HT-29 (cell line): ENCODE measurements around the gene DHX29. TPM values are rescaled to one million over a fixed set of nuclear protein-coding genes. Genes with fewer than 3 reads are reported as not detected.

ENCODE experiments used
- DNase-seq: peaks from one replicate; pipeline ENCODE4 v3.0.0-alpha.2; 2015; ENCODE audit warnings: low spot score
- total RNA-seq: library from RNA; depleted of rRNA; stranded (reverse); fragments of >200 nt; shearing (Covaris generic); gene quantifications from 2 replicates; pipeline ENCODE4 v1.2.3, GENCODE V29; 2014

Gene DHX29
- total RNA-seq, 1 experiment from 2014 or later: 7.3 TPM

- DNase-seq: peak; percentile 90
These were observed 74.2 kb downstream of the DHX29 start, which contains the start of gene CCNO for GRCh38 chr5:55232985-55233928. TSS of gene CCNO (minus strand) at chr5:55233608. CDS start at chr5:55233523, 85 bp downstream.

GRCh38 chr5:55232271-55232984 lies 75.1 kb downstream of the DHX29 start:
- peak; percentile 75 for DNase-seq

- peak; percentile 47 for DNase-seq
These were observed 75.6 kb downstream of the DHX29 start for GRCh38 chr5:55231919-55232270.

DNA sequence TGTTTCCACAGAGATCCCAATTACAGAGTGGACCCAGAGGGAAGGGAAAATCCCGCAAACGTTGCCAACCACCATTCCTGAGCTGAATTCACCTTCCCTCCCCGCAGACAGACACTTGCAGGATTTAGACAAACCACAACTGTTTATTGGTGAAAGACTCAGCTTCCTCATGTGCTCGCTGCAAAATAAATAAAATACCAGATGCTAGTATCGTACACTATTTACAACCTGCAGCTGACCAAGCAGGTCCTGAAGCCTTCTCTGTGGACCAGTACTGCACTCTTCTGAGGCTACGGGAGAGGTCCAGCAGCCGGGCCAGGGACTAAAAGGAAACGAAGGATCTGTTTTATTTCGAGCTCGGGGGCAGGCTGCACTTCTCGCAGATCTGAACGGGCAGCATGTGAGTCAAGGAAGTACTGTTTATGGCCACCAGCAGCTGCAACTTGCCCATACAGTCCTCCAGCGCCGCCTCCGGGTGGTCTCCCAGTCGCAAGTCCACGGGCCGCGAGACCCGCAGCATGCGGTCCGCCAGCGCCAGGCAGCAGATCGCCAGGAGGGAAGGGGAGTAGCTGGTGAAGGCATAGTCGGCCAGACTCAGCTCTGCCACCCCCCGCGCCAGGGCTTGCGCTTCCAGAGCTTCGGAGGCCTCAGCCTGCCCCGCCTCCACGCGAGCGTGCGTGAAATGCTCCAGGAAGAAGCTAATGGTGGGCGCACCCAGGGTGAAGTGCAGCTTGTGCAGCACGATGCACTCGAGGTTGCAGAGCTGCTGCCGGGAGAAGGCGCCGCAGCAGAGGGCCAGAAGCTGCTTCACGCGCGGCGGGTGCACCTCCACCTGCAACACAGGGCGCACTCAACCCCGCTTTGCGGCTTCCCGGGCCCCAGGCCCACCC lies 76.2 kb downstream of the DHX29 start:
- peak; percentile 50 for DNase-seq

GRCh38 chr5:55230086-55230629 lies 77.3 kb downstream of the DHX29 start:
- no peak for DNase-seq

DNA sequence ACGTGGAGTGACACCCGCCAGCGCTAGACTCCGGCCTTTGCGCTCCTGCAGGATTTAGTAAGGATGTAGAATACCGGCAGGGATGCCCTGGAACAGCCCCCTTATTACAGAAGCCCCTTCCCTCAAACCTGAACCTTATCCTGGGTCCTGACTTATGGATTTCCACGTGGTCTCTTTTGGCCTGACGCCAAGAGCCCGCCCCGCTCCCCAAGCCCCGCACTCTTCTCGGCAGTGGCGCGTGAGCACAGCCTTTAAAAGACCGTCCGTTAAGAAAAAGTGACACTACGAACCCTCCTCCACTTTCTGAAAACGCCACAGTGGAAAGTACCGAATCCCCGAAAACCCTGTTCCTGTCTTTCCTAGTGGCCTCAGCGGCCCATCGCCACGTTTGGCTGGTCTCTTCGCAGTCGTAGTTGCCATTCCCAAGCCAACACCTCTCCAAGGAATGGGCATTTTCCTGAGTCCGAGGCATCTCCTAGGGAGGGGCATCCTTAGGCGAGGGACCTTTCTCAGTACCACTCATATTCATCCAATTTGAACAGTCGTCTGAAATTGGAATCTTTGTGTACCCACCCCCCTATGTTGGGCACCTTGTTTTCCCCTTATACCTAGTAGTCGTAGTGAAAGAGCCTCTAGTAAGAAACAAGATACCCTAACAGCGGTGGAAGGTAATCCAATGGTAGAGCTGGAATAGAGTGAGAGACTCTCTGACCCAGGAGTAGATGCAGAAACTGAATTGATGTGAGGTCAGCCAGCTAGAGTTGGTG lies 79.6 kb downstream of the DHX29 start:
- DNase-seq: no peak

- DNase-seq: peak; percentile 89
These were observed 80.4 kb downstream of the DHX29 start, which contains the start of gene MCIDAS for GRCh38 chr5:55226934-55227663. TSS of gene MCIDAS (minus strand) at chr5:55227315. CDS start at chr5:55227138, 177 bp downstream.

GRCh38 chr5:55226027-55226933 lies 81.2 kb downstream of the DHX29 start:
- DNase-seq: peak; percentile 83

DNA sequence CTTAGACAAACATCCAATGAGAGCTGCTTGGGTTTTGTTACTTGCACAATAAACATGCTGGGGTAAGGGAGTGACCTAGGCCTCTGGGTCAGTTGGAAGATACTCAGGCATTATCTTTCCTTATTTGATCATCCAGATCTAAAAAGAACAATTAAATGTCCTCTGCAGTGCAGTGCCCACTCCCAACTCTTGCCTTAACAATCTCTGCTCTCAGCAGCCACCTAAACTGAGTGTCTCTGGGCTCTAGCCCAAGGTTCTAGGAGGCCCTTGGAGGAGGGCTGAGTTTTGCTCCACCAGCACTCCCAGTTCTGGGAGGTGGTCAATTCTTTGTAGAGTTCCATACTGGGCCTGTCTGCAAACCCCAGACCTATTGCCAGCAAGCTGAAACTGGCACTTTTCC lies 82.1 kb downstream of the DHX29 start:
- DNase-seq: no peak

DNA sequence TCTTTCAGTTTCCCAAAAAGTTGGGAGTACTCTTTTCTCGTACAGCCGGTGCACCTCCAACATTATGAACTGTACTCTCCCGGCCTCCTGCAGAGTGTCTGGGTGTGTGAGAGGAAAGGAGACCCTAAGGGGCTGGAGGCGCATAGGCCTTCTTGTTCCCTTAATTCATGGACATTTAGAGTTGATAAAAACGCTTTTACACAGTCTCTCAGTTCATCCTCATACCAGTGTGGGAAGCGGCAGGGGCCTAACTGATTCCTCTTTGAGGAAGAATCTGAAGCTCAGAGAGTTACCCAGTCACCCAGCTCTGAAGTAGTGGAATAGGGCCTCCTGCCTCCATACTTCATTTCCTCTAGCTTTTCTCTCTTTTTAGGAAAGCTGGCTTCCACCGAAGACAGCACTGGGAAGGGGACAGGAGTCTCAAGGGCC lies 83.7 kb downstream of the DHX29 start:
- no peak for DNase-seq

DNA sequence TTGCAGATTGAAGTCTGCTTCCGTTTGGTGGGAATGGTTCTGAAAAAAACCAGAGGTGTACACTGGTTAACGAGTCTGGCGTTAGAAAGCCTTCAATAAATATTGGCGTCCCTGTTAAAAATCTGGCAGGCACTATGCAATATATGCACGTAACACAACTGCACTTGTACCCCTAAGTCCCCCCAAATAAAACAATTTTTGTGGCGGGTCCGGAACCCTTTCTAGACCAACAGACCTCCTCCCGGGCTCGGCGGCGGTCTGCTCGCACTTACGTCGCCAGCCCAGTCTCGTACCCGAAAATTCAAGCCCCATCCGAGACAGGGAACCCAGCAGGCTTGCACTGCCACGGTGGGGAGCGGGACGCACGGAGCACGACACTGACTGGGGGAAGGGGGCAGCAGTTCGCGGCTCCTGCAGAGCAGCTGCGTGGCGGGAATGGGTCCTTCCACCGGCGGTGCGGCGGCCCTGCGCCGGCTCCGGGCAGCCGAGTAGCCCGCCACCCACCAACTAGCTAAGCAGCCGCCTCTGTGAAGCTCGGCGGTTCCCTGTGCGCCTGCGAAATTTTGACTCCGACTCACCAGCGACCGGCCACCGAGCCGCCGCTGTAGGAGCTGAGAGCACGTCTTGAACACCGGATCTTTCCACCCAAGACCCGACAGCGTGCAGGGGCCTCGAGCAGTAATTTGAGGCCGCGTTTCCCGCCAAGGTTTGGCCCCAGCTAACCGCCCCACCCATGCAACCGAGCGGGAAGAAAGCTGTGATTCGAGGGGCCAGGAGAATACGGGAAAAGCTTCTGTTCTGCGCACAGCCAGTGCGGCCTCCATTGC lies 84.3 kb downstream of the DHX29 start:
- no peak for DNase-seq

- no peak for DNase-seq
These were observed 85.2 kb downstream of the DHX29 start for GRCh38 chr5:55222092-55222984.

- DNase-seq: no peak
These were observed 86.9 kb downstream of the DHX29 start for GRCh38 chr5:55220433-55221185.

- no peak for DNase-seq
These were observed 87.7 kb downstream of the DHX29 start for GRCh38 chr5:55219770-55220169.

DNA sequence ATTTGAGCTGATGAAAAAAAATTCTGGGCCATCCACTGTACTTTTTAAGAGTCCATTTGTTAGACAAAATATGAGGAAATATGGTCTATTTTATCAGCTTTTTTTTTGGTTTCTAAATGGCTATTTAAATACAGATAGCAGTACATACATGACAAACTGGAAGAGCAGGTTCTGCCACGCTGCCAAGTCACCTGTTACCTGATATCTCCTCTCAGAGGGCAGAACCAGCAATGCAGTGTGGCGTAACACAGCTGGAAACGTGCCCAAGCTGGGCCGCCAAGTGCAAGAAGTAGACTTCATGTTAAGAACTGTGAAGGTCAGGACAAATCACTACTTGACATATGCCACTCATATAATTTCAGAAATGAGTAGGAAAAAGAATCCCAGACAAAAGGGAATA lies 88.5 kb downstream of the DHX29 start:
- DNase-seq: peak; percentile 97
